PC-3 (cell line): ENCODE results near the gene CNTNAP2. TPM values are rescaled to one million over a fixed set of nuclear protein-coding genes. Genes with fewer than 3 reads are reported as not detected.

Source experiments
- ATAC-seq: fragments of 200-7000 bp; cut with Tn5 transposase; 2 replicates; pipeline ENCODE4 v1.9.1; 2020; ENCODE audit warnings: mild to moderate bottlenecking, moderate library complexity
- BruUV-seq: library from RNA; stranded (reverse); fragments of 400-500 nt; replicated peaks from 2 replicates; lab custom pipeline; 2021; lab: Mats Ljungman, UMichigan
- CTCF ChIA-PET: fragments of 300-600 bp; sonication (Branson Sonifier 250); formaldehyde crosslinking; loops from one replicate; lab custom pipeline; 2022; ENCODE audit warnings: antibody characterized with exemption; lab: Charles Lee
- POLR2A ChIA-PET: fragments of 300-600 bp; sonication (Branson Sonifier 250); formaldehyde crosslinking; loops from one replicate; lab custom pipeline; 2022; ENCODE audit warnings: antibody characterized with exemption; ENCODE audit not compliant: unreplicated experiment; lab: Charles Lee
- DNase-seq: peaks from one replicate; pipeline ENCODE4 v3.0.0-alpha.2; 2015
- H2AFZ ChIP-seq: fragments of 300-600 bp; sonication (generic); 2 replicates; pipeline ENCODE4 v1.6.0; 2016; ENCODE audit warnings: antibody characterized with exemption, low read length
- H3F3A ChIP-seq: fragments of 300-600 bp; sonication (generic); one replicate; pipeline ENCODE4 v1.6.0; 2017; ENCODE audit warnings: antibody characterized with exemption, low read length, control low read depth, mild to moderate bottlenecking; ENCODE audit not compliant: unreplicated experiment
- H3K27ac ChIP-seq: fragments of 300-600 bp; sonication (generic); 2 replicates; pipeline ENCODE4 v1.5.1; 2016; ENCODE audit warnings: mild to moderate bottlenecking, low read length
- H3K27me3 ChIP-seq: fragments of 300-600 bp; sonication (generic); 2 replicates; pipeline ENCODE4 v1.6.1; 2016; ENCODE audit warnings: low read length, mixed read lengths
- H3K36me3 ChIP-seq: fragments of 300-600 bp; sonication (generic); 2 replicates; pipeline ENCODE4 v1.6.1; 2016; ENCODE audit warnings: low read depth, mixed run types, low read length, mixed read lengths
- H3K4me1 ChIP-seq: fragments of 300-600 bp; sonication (generic); 2 replicates; pipeline ENCODE4 v1.5.1; 2016; ENCODE audit warnings: low read length; ENCODE audit not compliant: insufficient read depth
- H3K4me2 ChIP-seq: fragments of 300-600 bp; sonication (generic); 2 replicates; pipeline ENCODE4 v1.6.0; 2016; ENCODE audit warnings: low read length
- H3K4me3 ChIP-seq: fragments of 300-600 bp; sonication (generic); 2 replicates; pipeline ENCODE4 v1.5.1; 2016; ENCODE audit warnings: mild to moderate bottlenecking, low read length, mixed read lengths
- H3K79me2 ChIP-seq: fragments of 300-600 bp; sonication (generic); 2 replicates; pipeline ENCODE4 v1.6.1; 2017; ENCODE audit warnings: low read length, mixed read lengths
- H3K9ac ChIP-seq: fragments of 300-600 bp; sonication (generic); 2 replicates; pipeline ENCODE4 v1.6.0; 2016; ENCODE audit warnings: mild to moderate bottlenecking, low read length
- H3K9me2 ChIP-seq: fragments of 300-600 bp; sonication (generic); replicated peaks from 2 replicates; pipeline ENCODE4 v1.6.1; 2016; ENCODE audit warnings: mixed run types, low read length, mixed read lengths
- H3K9me3 ChIP-seq: fragments of 300-600 bp; sonication (generic); 2 replicates; pipeline ENCODE4 v1.6.1; 2016; ENCODE audit warnings: low read length, mixed read lengths
- H4K20me1 ChIP-seq: fragments of 300-600 bp; sonication (generic); 2 replicates; pipeline ENCODE4 v1.6.1; 2016; ENCODE audit warnings: low read length, mixed read lengths
- CTCF ChIP-seq: fragments of 300-600 bp; sonication (generic); conservative IDR thresholded peaks from 2 replicates; pipeline ENCODE4 v1.5.1; 2017; ENCODE audit warnings: antibody characterized with exemption, low read depth, mild to moderate bottlenecking, low read length
- EZH2 ChIP-seq: fragments of 300-600 bp; sonication (generic); IDR thresholded peaks from one replicate; pipeline ENCODE4 v1.6.1; 2017; ENCODE audit warnings: antibody characterized with exemption, mild to moderate bottlenecking, low read length; ENCODE audit not compliant: unreplicated experiment
- EZH2phosphoT487 ChIP-seq: fragments of 300-600 bp; sonication (generic); IDR thresholded peaks from 2 replicates; pipeline ENCODE4 v1.6.1; 2018; ENCODE audit warnings: mild to moderate bottlenecking, antibody characterized with exemption, low read length, borderline replicate concordance
- intact Hi-C: fragments of 100-400 bp; cut with micrococcal nuclease; formaldehyde crosslinking; loops from 2 replicates; pipeline ENCODE4 v1.9.0; 2023
- total RNA-seq: library from RNA; depleted of rRNA; stranded (reverse); fragments of >200 nt; gene quantifications from 2 replicates; pipeline ENCODE4 v1.2.3, GENCODE V29; 2014

The CNTNAP2 gene
- total RNA-seq, 1 experiment from 2014 or later: 1.5 TPM

GRCh38 chr7:148457310-148457921, 2340.8 kb downstream of the CNTNAP2 start:
- intact Hi-C loops: no loop called here
- Histone ChIP-seq H3K4me3 (no peak overlapping the region), H3F3A (no peaks in the 10 kb centered on the region), H3K4me2 (no peak overlapping the region), H3K9me2 (no peaks in the 10 kb centered on the region), H3K9ac (no peak overlapping the region), H2AFZ (no peak overlapping the region), H3K27ac (no peak overlapping the region), H3K27me3 (peaks cover 20% of the 10 kb centered on the region), H3K4me1 (no peaks in the 10 kb centered on the region), H3K79me2 (no peaks in the 10 kb centered on the region), H3K9me3 (no peaks in the 10 kb centered on the region), H4K20me1 (no peaks in the 10 kb centered on the region), H3K36me3 (no peaks in the 10 kb centered on the region)
- TF ChIP-seq EZH2phosphoT487: no peak
- TF ChIP-seq CTCF: no peak
- TF ChIP-seq EZH2: no peak
- CTCF ChIA-PET: no interaction called here
- POLR2A ChIA-PET: no interaction called here
- ATAC-seq: no peak
- DNase-seq: no peak
- BruUV-seq: no TSS peak

DNA sequence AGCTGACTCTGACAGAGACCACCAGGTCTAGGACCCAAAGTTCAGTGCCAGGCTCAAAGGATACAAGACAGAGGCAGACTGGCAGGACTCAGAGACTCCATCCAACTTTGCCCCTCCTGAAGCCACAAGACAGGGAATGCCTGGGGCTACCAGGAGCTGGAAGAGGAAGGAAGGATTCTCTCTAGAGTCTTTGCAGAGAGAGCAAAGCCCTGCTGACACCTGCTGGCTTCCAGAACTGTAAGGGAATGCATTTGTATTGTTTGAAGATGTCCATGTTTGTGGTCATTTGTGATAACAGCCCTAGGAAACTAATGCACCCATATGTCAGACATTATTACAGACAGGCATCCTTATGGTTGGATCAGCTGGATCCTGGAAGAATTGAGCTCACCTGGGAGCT, 2341.7 kb downstream of the CNTNAP2 start:
- Histone ChIP-seq H3K4me2 (no peak overlapping the region), H3K4me1 (no peaks in the 10 kb centered on the region), H2AFZ (no peak overlapping the region), H3K9ac (no peak overlapping the region), H3K36me3 (no peaks in the 10 kb centered on the region), H3K4me3 (no peak overlapping the region), H3K27me3 (peaks cover 20% of the 10 kb centered on the region), H3K79me2 (no peaks in the 10 kb centered on the region), H3K27ac (no peak overlapping the region), H3F3A (no peaks in the 10 kb centered on the region), H3K9me2 (no peaks in the 10 kb centered on the region), H4K20me1 (no peaks in the 10 kb centered on the region), H3K9me3 (no peaks in the 10 kb centered on the region)
- ChIA-PET CTCF (interaction anchor here (0.6 kb wide), 1 partner anchor 197 kb away, joined by 4 read pairs; no protein-coding TSS in a partner anchor), POLR2A (no interaction called here)
- BruUV-seq: no TSS peak
- ATAC-seq (no peak), DNase-seq (no peak)
- intact Hi-C loops: no loop called here
- TF ChIP-seq CTCF (no peak), EZH2phosphoT487 (no peak)

DNA sequence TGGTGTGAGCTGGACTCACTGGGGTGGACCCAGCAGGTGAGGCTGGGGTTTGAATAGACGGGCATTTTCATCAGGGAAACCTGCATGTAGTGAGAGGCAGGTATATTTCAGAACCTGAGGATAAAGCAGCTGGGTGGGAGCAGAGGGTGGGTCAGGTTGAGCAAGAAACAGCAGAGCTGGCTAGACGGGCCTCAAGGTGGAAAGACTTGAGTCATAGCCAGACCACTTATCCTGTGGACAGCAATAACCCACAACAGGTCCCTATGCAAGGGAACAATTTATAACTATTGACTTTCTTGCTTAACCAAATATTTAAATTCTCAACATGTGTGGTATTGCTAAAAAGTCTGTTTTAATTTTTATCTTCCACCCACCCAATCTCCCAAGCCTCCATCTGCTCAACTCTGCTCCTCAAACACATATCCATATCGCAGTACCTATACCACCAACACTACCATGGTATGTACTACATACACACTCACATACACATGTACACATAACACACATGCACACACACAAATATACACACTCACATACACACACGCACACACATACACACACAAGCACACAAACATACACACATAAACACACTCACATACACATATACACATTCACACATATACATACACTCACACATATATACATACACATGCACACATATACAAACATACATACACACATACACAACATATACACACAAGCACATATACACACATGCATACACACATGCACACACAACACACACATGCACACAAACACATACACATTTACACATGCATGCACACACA, 2345.0 kb downstream of the CNTNAP2 start:
- CTCF ChIA-PET: no interaction called here

More for the DNA sequence above, 2345.0 kb downstream of the CNTNAP2 start:
- TF ChIP-seq CTCF (no peak), EZH2phosphoT487 (no peak), EZH2 (no peak)
- Histone ChIP-seq H3K79me2 (no peaks in the 10 kb centered on the region), H3K27me3 (0 out of 2 replicates have a peak, but pooled peaks cover 4% of the 10 kb centered on the region), H3K4me2 (no peak overlapping the region), H3K4me3 (no peak overlapping the region), H3K9me3 (no peaks in the 10 kb centered on the region), H2AFZ (no peak overlapping the region), H3K27ac (no peak overlapping the region), H3K36me3 (no peaks in the 10 kb centered on the region), H3K9ac (no peak overlapping the region), H3F3A (no peaks in the 10 kb centered on the region), H3K4me1 (no peaks in the 10 kb centered on the region), H4K20me1 (no peaks in the 10 kb centered on the region), H3K9me2 (no peaks in the 10 kb centered on the region)
- no peak for ATAC-seq
- intact Hi-C loops: no loop called here
- no peak for DNase-seq
- no TSS peak for BruUV-seq
- POLR2A ChIA-PET: no interaction called here
